PFSK-1 (cell line): Measurements from ENCODE around the gene DYNLT1.

Source experiments
- FOXP2 ChIP-seq: optimal IDR thresholded peaks from 2 replicates; pipeline ENCODE3; 2011; ENCODE audit warnings: borderline replicate concordance, control low read depth, inconsistent platforms; ENCODE audit not compliant: insufficient read depth; ENCODE audit errors: extremely low read length, extremely low read depth
- POLR2AphosphoS5 ChIP-seq: IDR thresholded peaks from 2 replicates; pipeline ENCODE4 v1.6.1; 2012; ENCODE audit warnings: low read depth, mild to moderate bottlenecking, control low read depth, low read length, moderate library complexity
- SIN3A ChIP-seq: IDR thresholded peaks from 2 replicates; pipeline ENCODE4 v1.6.1; 2012; ENCODE audit warnings: mild to moderate bottlenecking, low read length, moderate library complexity, borderline replicate concordance; ENCODE audit not compliant: insufficient read depth
- TAF1 ChIP-seq: IDR thresholded peaks from 2 replicates; pipeline ENCODE4 v1.6.1; 2012; ENCODE audit warnings: low read length, control low read depth, borderline replicate concordance; ENCODE audit not compliant: insufficient read depth
- TF ChIP-seq, protein P1 (sequence below), 2 experiments: IDR thresholded peaks; 2 replicates each; pipeline versions ENCODE4 v1.6.1 to v1.8.0; 2011 to 2012; ENCODE audit warnings: low read depth in 2 of 2, low read length in 2 of 2, control low read depth in 1 of 2, inconsistent platforms in 1 of 2, mild to moderate bottlenecking in 1 of 2, moderate library complexity in 1 of 2; ENCODE audit not compliant: insufficient read depth in 1 of 2

Gene DYNLT1

DNA sequence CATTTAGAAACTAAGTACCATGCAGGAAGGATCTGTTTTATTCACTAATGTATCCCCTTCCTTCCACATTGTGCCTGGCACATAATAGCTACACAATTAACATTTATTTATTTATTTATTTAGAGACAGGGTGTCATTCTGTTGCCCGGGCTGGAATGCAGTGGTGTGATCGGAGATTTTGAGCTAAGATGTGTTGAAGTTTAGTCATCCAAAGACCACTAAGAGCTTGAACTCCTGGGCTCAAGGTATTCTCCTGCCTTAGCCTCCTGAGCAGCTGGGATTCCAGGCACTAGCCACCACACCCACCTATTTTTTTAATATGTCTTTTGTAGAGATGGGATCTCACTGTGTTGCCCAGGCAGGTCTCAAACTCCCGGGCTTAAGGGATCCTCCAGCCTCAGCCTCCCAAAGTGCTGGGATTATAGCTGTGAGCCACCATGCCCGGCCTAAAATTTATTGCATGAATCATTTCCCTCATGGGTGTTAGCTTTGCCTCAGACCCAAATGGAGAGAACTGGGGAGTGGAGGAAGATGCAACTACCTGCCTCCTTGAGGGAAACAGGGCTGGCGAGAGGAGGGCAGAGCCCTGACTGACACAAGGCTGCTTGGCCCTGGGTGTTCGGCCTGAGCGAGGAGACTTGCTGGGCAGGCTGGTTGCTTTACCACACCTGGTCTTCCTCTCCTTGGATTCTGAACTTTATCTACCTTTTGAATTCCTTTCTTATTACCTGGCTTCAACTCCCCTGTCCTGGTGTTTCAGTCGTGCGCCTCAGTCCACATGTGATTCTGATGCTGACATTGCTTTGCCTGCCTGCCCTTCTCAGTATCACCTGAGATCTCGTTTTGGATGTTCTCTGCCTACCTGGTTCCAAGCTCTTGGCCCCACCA, 1.7 kb upstream of the DYNLT1 start:
- TF ChIP-seq TAF1 (no peak), FOXP2 (no peak), SIN3A (no peak), POLR2AphosphoS5 (no peak)
- TF ChIP-seq, protein P1, sequence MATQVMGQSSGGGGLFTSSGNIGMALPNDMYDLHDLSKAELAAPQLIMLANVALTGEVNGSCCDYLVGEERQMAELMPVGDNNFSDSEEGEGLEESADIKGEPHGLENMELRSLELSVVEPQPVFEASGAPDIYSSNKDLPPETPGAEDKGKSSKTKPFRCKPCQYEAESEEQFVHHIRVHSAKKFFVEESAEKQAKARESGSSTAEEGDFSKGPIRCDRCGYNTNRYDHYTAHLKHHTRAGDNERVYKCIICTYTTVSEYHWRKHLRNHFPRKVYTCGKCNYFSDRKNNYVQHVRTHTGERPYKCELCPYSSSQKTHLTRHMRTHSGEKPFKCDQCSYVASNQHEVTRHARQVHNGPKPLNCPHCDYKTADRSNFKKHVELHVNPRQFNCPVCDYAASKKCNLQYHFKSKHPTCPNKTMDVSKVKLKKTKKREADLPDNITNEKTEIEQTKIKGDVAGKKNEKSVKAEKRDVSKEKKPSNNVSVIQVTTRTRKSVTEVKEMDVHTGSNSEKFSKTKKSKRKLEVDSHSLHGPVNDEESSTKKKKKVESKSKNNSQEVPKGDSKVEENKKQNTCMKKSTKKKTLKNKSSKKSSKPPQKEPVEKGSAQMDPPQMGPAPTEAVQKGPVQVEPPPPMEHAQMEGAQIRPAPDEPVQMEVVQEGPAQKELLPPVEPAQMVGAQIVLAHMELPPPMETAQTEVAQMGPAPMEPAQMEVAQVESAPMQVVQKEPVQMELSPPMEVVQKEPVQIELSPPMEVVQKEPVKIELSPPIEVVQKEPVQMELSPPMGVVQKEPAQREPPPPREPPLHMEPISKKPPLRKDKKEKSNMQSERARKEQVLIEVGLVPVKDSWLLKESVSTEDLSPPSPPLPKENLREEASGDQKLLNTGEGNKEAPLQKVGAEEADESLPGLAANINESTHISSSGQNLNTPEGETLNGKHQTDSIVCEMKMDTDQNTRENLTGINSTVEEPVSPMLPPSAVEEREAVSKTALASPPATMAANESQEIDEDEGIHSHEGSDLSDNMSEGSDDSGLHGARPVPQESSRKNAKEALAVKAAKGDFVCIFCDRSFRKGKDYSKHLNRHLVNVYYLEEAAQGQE (IDR thresholded peaks at IDR 0.05; ENCODE audit: insufficient read depth in 1 of 2, low read depth in 2 of 2, low read length in 2 of 2): no peak

DNA sequence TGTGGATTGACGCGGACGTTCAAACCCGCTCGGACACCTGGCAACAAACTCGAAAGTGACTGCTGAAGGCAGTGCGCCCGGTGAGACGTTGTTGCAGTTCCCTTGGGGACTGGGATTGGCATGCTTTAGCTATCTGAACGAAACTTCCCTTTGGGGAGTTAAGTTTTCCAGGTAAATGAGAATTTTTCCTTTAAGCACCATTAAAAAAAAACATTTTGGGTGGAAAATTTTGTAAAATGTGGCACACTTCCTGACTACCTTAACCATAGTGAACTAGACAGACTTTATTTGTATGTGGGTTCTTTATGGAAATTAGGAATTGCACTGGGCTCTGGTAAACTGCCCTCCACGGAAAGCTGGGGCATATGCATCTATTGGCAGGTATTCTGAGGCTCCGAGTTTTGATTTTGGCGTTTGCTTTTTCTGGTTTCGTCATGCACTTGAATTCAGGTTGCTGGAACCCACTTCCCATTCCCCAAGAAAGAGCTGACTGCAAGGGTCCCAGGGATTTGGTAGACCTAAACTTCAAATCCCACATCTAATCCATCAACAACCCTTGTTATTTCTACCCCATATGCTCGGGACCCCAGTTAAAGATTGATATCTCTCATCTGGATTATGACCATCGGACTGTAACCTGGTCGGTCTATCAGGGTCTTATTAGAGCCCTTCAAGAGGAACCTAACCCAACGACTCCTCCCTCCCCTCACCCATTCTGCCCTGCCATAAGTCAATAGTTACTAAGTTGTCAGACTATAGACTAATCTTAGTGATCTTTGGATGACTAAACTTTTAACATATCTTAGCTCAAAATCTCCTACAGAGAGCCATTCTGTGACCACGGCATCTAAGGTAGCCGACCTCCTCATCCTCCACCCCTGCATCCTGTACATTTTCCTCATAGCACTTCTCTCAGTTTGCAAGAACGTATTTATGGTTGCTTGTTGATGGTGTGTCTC, 800 bp upstream of the DYNLT1 start:
- TF ChIP-seq SIN3A (no peak), FOXP2 (no peak), TAF1 (no peak), POLR2AphosphoS5 (no peak)
- TF ChIP-seq, protein P1 (IDR thresholded peaks at IDR 0.05; ENCODE audit: insufficient read depth in 1 of 2, low read depth in 2 of 2, low read length in 2 of 2): no peak

DNA sequence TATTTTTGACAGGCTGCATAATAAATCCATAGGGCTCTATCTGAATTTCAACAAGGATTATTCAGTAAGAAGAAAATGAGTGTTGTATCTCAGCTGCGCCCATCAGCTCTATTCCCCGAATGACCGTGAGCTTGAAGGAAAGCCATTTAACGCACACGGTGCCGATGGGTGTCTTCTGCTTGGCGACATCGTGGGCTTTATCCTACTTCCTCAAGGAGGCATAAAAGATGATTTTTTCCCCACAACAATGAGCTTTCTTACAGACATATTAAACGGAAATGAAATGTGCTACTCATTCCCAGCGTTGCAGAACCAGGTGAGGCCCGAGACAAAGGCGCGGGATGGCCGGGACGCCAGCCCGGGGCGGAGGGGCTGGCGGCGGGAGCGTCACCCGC, 710 bp downstream of the DYNLT1 start:
- TF ChIP-seq SIN3A: no peak
- TF ChIP-seq TAF1: no peak
- TF ChIP-seq, protein P1 (IDR thresholded peaks at IDR 0.05; ENCODE audit: insufficient read depth in 1 of 2, low read depth in 2 of 2, low read length in 2 of 2): no peak
- no peak for TF ChIP-seq POLR2AphosphoS5
- no peak for TF ChIP-seq FOXP2

DNA sequence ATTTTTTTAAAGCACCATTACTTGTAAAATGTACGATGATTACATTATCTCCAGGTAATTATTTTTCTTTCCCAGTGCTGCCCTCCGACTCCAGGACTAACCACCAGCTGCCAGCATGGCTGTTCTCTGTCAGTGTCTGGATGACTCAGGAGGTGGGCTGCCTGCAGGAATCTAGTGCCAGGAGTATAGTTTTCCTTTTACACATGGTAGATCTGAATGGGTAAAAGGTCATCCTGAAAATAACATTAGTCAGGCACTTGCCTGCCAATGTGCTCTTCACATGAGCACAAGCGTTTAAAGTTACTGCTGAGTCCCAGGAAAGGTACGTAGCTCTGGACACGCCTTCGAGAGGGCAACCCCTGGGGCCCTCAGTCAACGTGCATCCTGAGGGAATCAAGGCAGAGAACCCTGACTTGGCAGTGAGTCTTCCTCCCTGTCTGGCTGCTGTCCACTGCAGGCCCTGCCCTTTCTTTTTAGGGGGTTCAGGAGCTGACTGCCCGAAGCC, 2.4 kb downstream of the DYNLT1 start:
- TF ChIP-seq, protein P1 (IDR thresholded peaks at IDR 0.05; ENCODE audit: insufficient read depth in 1 of 2, low read depth in 2 of 2, low read length in 2 of 2): peak in 1 of 2 experiments; percentile 16; a peak in 1 of 4 replicates
- no peak for TF ChIP-seq TAF1
